VCaP (cell line): ENCODE data around the gene CFAP58.

ENCODE experiments used
- H3K27ac ChIP-seq: fragments of 450-650 bp; 2 replicates; pipeline ENCODE4 v1.5.1; 2017
- CTCF ChIP-seq: fragments of 450-650 bp; conservative IDR thresholded peaks from 2 replicates; pipeline ENCODE4 v1.5.1; 2017; ENCODE audit warnings: mild to moderate bottlenecking, moderate library complexity

Gene CFAP58

GRCh38 chr10:104323760-104324201 is 29.9 kb upstream of the CFAP58 start:
- TF ChIP-seq CTCF, result no peak
- no peak overlapping the region for H3K27ac ChIP-seq

GRCh38 chr10:104324221-104324686 is 29.4 kb upstream of the CFAP58 start:
- TF ChIP-seq CTCF, result no peak
- H3K27ac ChIP-seq, result no peak overlapping the region

GRCh38 chr10:104324931-104325330 is 28.7 kb upstream of the CFAP58 start:
- no peak for TF ChIP-seq CTCF
- H3K27ac ChIP-seq, result no peak overlapping the region

- no peak for TF ChIP-seq CTCF
- no peak overlapping the region for H3K27ac ChIP-seq
Measured at GRCh38 chr10:104325436-104326435, 27.9 kb upstream of the CFAP58 start.

- H3K27ac ChIP-seq, result no peak overlapping the region; the same call in 1 of the 2 replicates
- no peak for TF ChIP-seq CTCF
Measured at GRCh38 chr10:104326991-104327610, 26.5 kb upstream of the CFAP58 start.

GRCh38 chr10:104327745-104328645 is 25.6 kb upstream of the CFAP58 start:
- no peak for TF ChIP-seq CTCF
- peak overlapping the region; percentile 94; the same call in 1 of the 2 replicates for H3K27ac ChIP-seq
